GM21515 (cell line): ENCODE measurements around the gene RPLP1.
A peak's percentile ranks its signal among the peaks of the same experiment; 100 is the strongest.
"Not testable (repeated sequence)": the region's sequence is repeated elsewhere in the genome, so short reads cannot be mapped to it uniquely, and the experiment has no call there.

Experiments
- ATAC-seq: cut with Tn5 transposase; IDR thresholded peaks from one replicate; pipeline ENCODE4 v1.9.1; 2021; ENCODE audit not compliant: unreplicated experiment

The RPLP1 gene

GRCh38 chr15:69436951-69437350, 15.7 kb upstream of the RPLP1 start:
- ATAC-seq: no peak

- no peak for ATAC-seq
These were observed 13.0 kb upstream of the RPLP1 start for GRCh38 chr15:69439623-69440022.

GRCh38 chr15:69443032-69443611, 9.5 kb upstream of the RPLP1 start:
- no peak for ATAC-seq

GRCh38 chr15:69444686-69445085, 7.9 kb upstream of the RPLP1 start:
- ATAC-seq: no peak

GRCh38 chr15:69446953-69447352, 5.7 kb upstream of the RPLP1 start:
- no peak for ATAC-seq

- not testable (repeated sequence) for ATAC-seq
These were observed 2.4 kb upstream of the RPLP1 start for GRCh38 chr15:69450221-69450620.

- no peak for ATAC-seq
These were observed 1.5 kb upstream of the RPLP1 start for GRCh38 chr15:69450968-69451695.

GRCh38 chr15:69451951-69452691, 497 bp upstream of the RPLP1 start:
- peak; percentile 35 for ATAC-seq

- ATAC-seq: no peak
These were observed 2.3 kb downstream of the RPLP1 start for GRCh38 chr15:69454953-69455352.

GRCh38 chr15:69456208-69457166, 3.9 kb downstream of the RPLP1 start:
- ATAC-seq: no peak

GRCh38 chr15:69457304-69458280, 5.0 kb downstream of the RPLP1 start:
- ATAC-seq: no peak

- ATAC-seq: no peak
These were observed 6.4 kb downstream of the RPLP1 start for GRCh38 chr15:69459066-69459465.

GRCh38 chr15:69460481-69460880, 7.9 kb downstream of the RPLP1 start:
- ATAC-seq: no peak

- ATAC-seq: no peak
These were observed 9.4 kb downstream of the RPLP1 start for GRCh38 chr15:69462030-69462492.

- peak; percentile 83 for ATAC-seq
These were observed 10.0 kb downstream of the RPLP1 start for GRCh38 chr15:69462493-69463181.

GRCh38 chr15:69463182-69463756, 10.7 kb downstream of the RPLP1 start:
- no peak for ATAC-seq

- ATAC-seq: no peak
These were observed 12.6 kb downstream of the RPLP1 start for GRCh38 chr15:69465253-69465652.

GRCh38 chr15:69466733-69467132, 14.1 kb downstream of the RPLP1 start:
- ATAC-seq: no peak

GRCh38 chr15:69467636-69468035, 15.0 kb downstream of the RPLP1 start:
- ATAC-seq: no peak
